H1 (cell line): ENCODE data around the gene TPT1. TPM values are rescaled to one million over a fixed set of nuclear protein-coding genes. Genes with fewer than 3 reads are reported as not detected.

Experiments
- CTCF ChIA-PET: fragments of 300-600 bp; sonication (Branson Sonifier 250); formaldehyde crosslinking; loops from one replicate; lab custom pipeline; 2021; ENCODE audit not compliant: partially characterized antibody; lab: Charles Lee
- POLR2A ChIA-PET: fragments of 300-600 bp; sonication (Branson Sonifier 250); formaldehyde crosslinking; loops from one replicate; lab custom pipeline; 2021; ENCODE audit warnings: inconsistent platforms; ENCODE audit not compliant: partially characterized antibody; lab: Charles Lee
- DNase-seq, 2 experiments: peaks; one replicate each; pipeline versions ENCODE4 v3.0.0 to v3.0.0-alpha.2; 2010 to 2022; ENCODE audit warnings: low spot score in 2 of 2, low read depth in 1 of 2, mixed read lengths in 1 of 2
- FAIRE-seq: peaks from 2 replicates; lab custom pipeline; 2011; peaks lifted over from hg19 to GRCh38; lab: Jason Lieb, UNC
- H2AFZ ChIP-seq: 2 replicates; pipeline ENCODE4 v1.8.1; 2012; ENCODE audit warnings: low read length, inconsistent platforms
- H2AK5ac ChIP-seq: 2 replicates; pipeline ENCODE4 v1.6.1; 2013; ENCODE audit warnings: low read depth, low read length
- H2BK120ac ChIP-seq: replicated peaks from 2 replicates; pipeline ENCODE3; 2013; ENCODE audit warnings: low read depth, low read length, inconsistent platforms
- H2BK12ac ChIP-seq: 2 replicates; pipeline ENCODE4 v1.6.1; 2013; ENCODE audit warnings: low read depth, low read length
- H2BK15ac ChIP-seq: 2 replicates; pipeline ENCODE4 v1.6.1; 2013; ENCODE audit warnings: low read length
- H2BK20ac ChIP-seq: 2 replicates; pipeline ENCODE4 v1.6.1; 2013; ENCODE audit warnings: low read length
- H2BK5ac ChIP-seq: 2 replicates; pipeline ENCODE4 v1.6.1; 2013; ENCODE audit warnings: low read depth, low read length
- H3K14ac ChIP-seq: 2 replicates; pipeline ENCODE4 v1.6.1; 2013; ENCODE audit warnings: inconsistent platforms; ENCODE audit not compliant: insufficient read length
- H3K18ac ChIP-seq: 2 replicates; pipeline ENCODE4 v1.6.1; 2013; ENCODE audit warnings: low read length; ENCODE audit errors: extremely low read depth
- H3K23ac ChIP-seq: 2 replicates; pipeline ENCODE4 v1.6.1; 2013; ENCODE audit warnings: inconsistent platforms; ENCODE audit not compliant: insufficient read length
- H3K23me2 ChIP-seq: 2 replicates; pipeline ENCODE4 v1.6.1; 2013; ENCODE audit warnings: low read depth, low read length
- H3K27ac ChIP-seq: 2 replicates; pipeline ENCODE4 v1.6.1; 2011; ENCODE audit warnings: low read depth, low read length, inconsistent platforms
- H3K27me3 ChIP-seq, 4 experiments: replicated peaks in 1 of 4; 1 replicate in 1 of 4; 2 replicates in 3 of 4; pipeline versions ENCODE4 v1.6.1 to v1.8.1; 2011 to 2013; ENCODE audit warnings: low read length in 3 of 4, mild to moderate bottlenecking in 3 of 4, inconsistent platforms in 2 of 4, mixed read lengths in 2 of 4, moderate library complexity in 1 of 4; ENCODE audit not compliant: control insufficient read depth in 3 of 4, insufficient read depth in 3 of 4; ENCODE audit errors: extremely low read depth in 1 of 4
- H3K36me3 ChIP-seq, 4 experiments: 2 replicates each; pipeline versions ENCODE4 v1.6.1 to v1.8.1; 2011 to 2013; ENCODE audit warnings: mild to moderate bottlenecking in 4 of 4, low read length in 3 of 4, moderate library complexity in 2 of 4, control low read depth in 1 of 4, inconsistent platforms in 1 of 4; ENCODE audit not compliant: insufficient read depth in 4 of 4, control insufficient read depth in 2 of 4
- H3K4ac ChIP-seq: replicated peaks from 2 replicates; pipeline ENCODE3; 2013; ENCODE audit warnings: low read length, low read depth, mixed read lengths, inconsistent platforms; ENCODE audit not compliant: insufficient read length
- H3K4me1 ChIP-seq, 4 experiments: replicated peaks in 1 of 4; 1 replicate in 1 of 4; 2 replicates in 3 of 4; pipeline versions ENCODE4 v1.6.1 to v1.8.1; 2011 to 2013; ENCODE audit warnings: low read length in 3 of 4, inconsistent platforms in 2 of 4, mixed read lengths in 1 of 4; ENCODE audit not compliant: insufficient read depth in 4 of 4, control insufficient read depth in 3 of 4
- H3K4me2 ChIP-seq, 2 experiments: 2 replicates each; pipeline versions ENCODE4 v1.6.1 to v1.8.1; 2011 to 2013; ENCODE audit warnings: low read depth in 2 of 2, low read length in 2 of 2, control low read depth in 1 of 2, inconsistent platforms in 1 of 2, mild to moderate bottlenecking in 1 of 2; ENCODE audit not compliant: insufficient read depth in 1 of 2
- H3K4me3 ChIP-seq, 4 experiments: fragments of 200-600, 300-600 bp in 1 of 4; sonication (generic), shearing (Covaris generic), sonication (Bioruptor Twin) in 1 of 4; 2 replicates each; pipeline versions ENCODE4 v1.5.1 to v1.8.1; 2011 to 2016; ENCODE audit warnings: low read length in 4 of 4, low read depth in 3 of 4, control low read depth in 2 of 4, inconsistent platforms in 2 of 4, mild to moderate bottlenecking in 2 of 4, mixed read lengths in 1 of 4, moderate library complexity in 1 of 4; ENCODE audit not compliant: insufficient read depth in 2 of 4; ENCODE audit errors: extremely low read depth in 1 of 4
- H3K56ac ChIP-seq: replicated peaks from 2 replicates; pipeline ENCODE3; 2013; ENCODE audit warnings: low read depth, mild to moderate bottlenecking, mixed read lengths, low read length, inconsistent platforms; ENCODE audit not compliant: insufficient read length
- H3K79me1 ChIP-seq: 2 replicates; pipeline ENCODE4 v1.6.1; 2013; ENCODE audit warnings: low read depth, low read length, control low read depth
- H3K79me2 ChIP-seq, 2 experiments: 2 replicates each; pipeline versions ENCODE4 v1.6.1 to v1.8.1; 2012 to 2013; ENCODE audit warnings: low read length in 2 of 2, mild to moderate bottlenecking in 2 of 2, inconsistent platforms in 1 of 2; ENCODE audit not compliant: insufficient read depth in 2 of 2, control insufficient read depth in 1 of 2
- H3K9ac ChIP-seq, 4 experiments: replicated peaks in 1 of 4; 1 replicate in 1 of 4; 2 replicates in 3 of 4; pipeline versions ENCODE4 v1.6.1 to v1.8.1; 2011 to 2013; ENCODE audit warnings: low read depth in 3 of 4, low read length in 3 of 4, control low read depth in 2 of 4, mild to moderate bottlenecking in 2 of 4, moderate library complexity in 2 of 4, inconsistent platforms in 1 of 4; ENCODE audit errors: extremely low read depth in 1 of 4
- H3K9me3 ChIP-seq, 2 experiments: 2 replicates each; pipeline versions ENCODE4 v1.6.1 to v1.8.1; 2012 to 2013; ENCODE audit warnings: mild to moderate bottlenecking in 2 of 2, moderate library complexity in 2 of 2, control low read depth in 1 of 2, inconsistent platforms in 1 of 2, low read depth in 1 of 2, low read length in 1 of 2, mixed read lengths in 1 of 2; ENCODE audit not compliant: insufficient read depth in 2 of 2
- H4K20me1 ChIP-seq, 2 experiments: replicated peaks in 1 of 2; 2 replicates each; pipeline versions ENCODE3 to v1.8.1; 2011 to 2013; ENCODE audit warnings: inconsistent platforms in 2 of 2, low read length in 2 of 2, mild to moderate bottlenecking in 1 of 2; ENCODE audit not compliant: insufficient read depth in 2 of 2, control insufficient read depth in 1 of 2
- H4K5ac ChIP-seq: 2 replicates; pipeline ENCODE4 v1.6.1; 2013; ENCODE audit warnings: low read length, low read depth, mixed read lengths, inconsistent platforms; ENCODE audit not compliant: insufficient read length
- H4K8ac ChIP-seq: 2 replicates; pipeline ENCODE4 v1.8.0; 2013; ENCODE audit warnings: mild to moderate bottlenecking, moderate library complexity, low read length, inconsistent platforms; ENCODE audit not compliant: insufficient read depth; ENCODE audit errors: extremely low read depth
- H4K91ac ChIP-seq: replicated peaks from 2 replicates; pipeline ENCODE3; 2013; ENCODE audit warnings: low read length, mixed read lengths, inconsistent platforms; ENCODE audit not compliant: insufficient read length
- BCL11A ChIP-seq, 2 experiments: IDR thresholded peaks; one replicate each; pipeline ENCODE4 v1.6.1; 2011; ENCODE audit warnings: low read depth in 2 of 2, low read length in 2 of 2, mild to moderate bottlenecking in 2 of 2
- CBX5 ChIP-seq: fragments of 300-800, 300-1000 bp; sonication (generic); IDR thresholded peaks from 2 replicates; pipeline ENCODE4 v1.7.1; 2016; ENCODE audit warnings: antibody characterized with exemption, low read length, low read depth
- CTBP2 ChIP-seq: IDR thresholded peaks from 2 replicates; pipeline ENCODE4 v1.7.0; 2011; ENCODE audit warnings: borderline replicate concordance, mild to moderate bottlenecking, moderate library complexity, mixed read lengths, low read length; ENCODE audit not compliant: insufficient read depth, insufficient read length
- HDAC2 ChIP-seq, 2 experiments: fragments of 300-600 bp in 1 of 2; sonication (generic) in 1 of 2; IDR thresholded peaks; 2 replicates each; pipeline ENCODE4 v1.6.1; 2011 to 2012; ENCODE audit warnings: low read depth in 2 of 2, low read length in 2 of 2, mild to moderate bottlenecking in 2 of 2, moderate library complexity in 2 of 2, borderline replicate concordance in 1 of 2, inconsistent platforms in 1 of 2
- HDAC6 ChIP-seq: IDR thresholded peaks from one replicate; pipeline ENCODE4 v1.7.1; 2012; ENCODE audit warnings: low read depth, mild to moderate bottlenecking, inconsistent platforms, low read length, moderate library complexity
- JUN ChIP-seq: IDR thresholded peaks from 2 replicates; pipeline ENCODE4 v1.6.1; 2011; ENCODE audit warnings: low read depth, mild to moderate bottlenecking, improper control_type of control experiment, low read length
- KDM5A ChIP-seq: fragments of 200-600 bp; IDR thresholded peaks from 2 replicates; pipeline ENCODE4 v1.7.1; 2012; ENCODE audit warnings: mild to moderate bottlenecking, low read length, inconsistent platforms, mixed read lengths
- PHF8 ChIP-seq: fragments of 200-600 bp; sonication (generic); conservative IDR thresholded peaks from 2 replicates; pipeline ENCODE4 v1.7.1; 2012; ENCODE audit warnings: low read depth, mild to moderate bottlenecking, inconsistent platforms, low read length, moderate library complexity
- RFX5 ChIP-seq: IDR thresholded peaks from 2 replicates; pipeline ENCODE4 v1.6.1; 2011; ENCODE audit warnings: low read depth, low read length, improper control_type of control experiment, borderline replicate concordance
- YY1 ChIP-seq: IDR thresholded peaks from 2 replicates; pipeline ENCODE4 v1.6.1; 2011; ENCODE audit warnings: low read depth, mild to moderate bottlenecking, low read length
- WGBS, 2 experiments: shearing (Covaris generic) in 1 of 2; methylation state at CpG; one replicate each; pipeline versions ENCODE4 v1.1.6 to v1.1.7; 2013 to 2015; ENCODE audit warnings: low lambda C conversion rate in 2 of 2, mixed read lengths in 2 of 2, inconsistent platforms in 1 of 2, low coverage in 1 of 2, missing lambda C conversion rate in 1 of 2; ENCODE audit not compliant: insufficient replicate concordance in 2 of 2, insufficient coverage in 1 of 2, insufficient read length in 1 of 2; ENCODE audit errors: extremely low coverage in 1 of 2, missing lambda C conversion rate in 1 of 2; 5-methylcytosine and 5-hydroxymethylcytosine counted together
- polyA plus RNA-seq, 7 experiments: library from polyadenylated mRNA; depleted of rRNA in 3 of 7; stranded (reverse) in 5 of 7; unstranded in 2 of 7; fragments of >200 nt in 5 of 7; fragments of 200-250 nt in 2 of 7; gene quantifications; 1 replicate in 5 of 7; 2 replicates in 1 of 7; 4 replicates in 1 of 7; pipeline versions ENCODE4 v1.2.1 to v1.2.3, GENCODE V29; 2011 to 2013; ENCODE audit warnings: missing spikeins in 2 of 7, mixed read lengths in 2 of 7
- total RNA-seq: library from RNA; stranded (reverse); fragmentation: NEBNext Ultra II Directional; extraction: Animal tissue kit (Norgen Biotek cat#: 25700); gene quantifications from 2 replicates; pipeline ENCODE4 v1.2.1, GENCODE V29; 2021
- TF ChIP-seq, protein P1 (sequence below), 3 experiments: IDR thresholded peaks; 1 replicate in 2 of 3; 2 replicates in 1 of 3; pipeline versions ENCODE4 v1.5.1 to v1.6.1; 2011; ENCODE audit warnings: low read length in 3 of 3, mild to moderate bottlenecking in 3 of 3, inconsistent platforms in 2 of 3, low read depth in 1 of 3, moderate library complexity in 1 of 3; ENCODE audit not compliant: insufficient read depth in 1 of 3; ENCODE audit errors: control extremely low read depth in 1 of 3

Gene TPT1
- total and polyA plus RNA-seq, 2 of the 8 experiments (the other 6 are each of a cell fraction or from before 2014, with no cell fraction given) = 2,245 to 2,279 TPM

GRCh38 chr13:45388664-45389063 lies 47.7 kb upstream of the TPT1 start:
- Histone ChIP-seq H4K8ac (no peak overlapping the region), H3K27me3 (no peaks in the 10 kb centered on the region; a peak in 1 of 7 replicates), H2BK5ac (no peak overlapping the region), H3K9me3 (no peaks in the 10 kb centered on the region), H2AFZ (no peak overlapping the region), H2BK15ac (no peak overlapping the region), H3K9ac (no peak overlapping the region), H3K4me2 (no peak overlapping the region), H3K4me3 (no peak overlapping the region), H3K56ac (no peak overlapping the region), H2BK12ac (no peak overlapping the region), H4K20me1 (no peaks in the 10 kb centered on the region), H2BK120ac (no peak overlapping the region), H2AK5ac (no peak overlapping the region), H2BK20ac (no peak overlapping the region), H3K23ac (no peak overlapping the region), H3K4me1 (no peaks in the 10 kb centered on the region), H3K79me1 (no peaks in the 10 kb centered on the region), H3K4ac (no peak overlapping the region), H3K36me3 (peaks cover 0 to 5% (median 2%) of the 10 kb centered on the region in 4 experiments; a peak in 2 of 8 replicates), H3K27ac (no peak overlapping the region), H3K79me2 (no peaks in the 10 kb centered on the region), H3K14ac (no peak overlapping the region), H4K91ac (no peak overlapping the region), H4K5ac (no peak overlapping the region), H3K18ac (no peak overlapping the region), H3K23me2 (no peaks in the 10 kb centered on the region)
- no peak for DNase-seq
- 97% methylated on average over 4 of the region's 4 CpGs; no CpG with 5 or more reads in 1 of the 2 experiments for WGBS, 2 experiments
- ChIA-PET POLR2A (interaction anchor here (0.9 kb wide), 1 partner anchor 21 kb away, joined by 3 read pairs; no protein-coding TSS in a partner anchor), CTCF (interaction anchor here (0.7 to 2.6 kb wide), 6 partner anchors 10 to 28 kb away, joined by 3 to 21 read pairs (median 5); no protein-coding TSS in a partner anchor)
- FAIRE-seq = no peak
- TF ChIP-seq RFX5 (no peak), HDAC6 (no peak), CBX5 (no peak), KDM5A (no peak), JUN (no peak), BCL11A (IDR thresholded peaks at IDR 0.05; ENCODE audit: low read depth in 2 of 2, low read length in 2 of 2) (no peak), PHF8 (no peak), YY1 (no peak), HDAC2 (IDR thresholded peaks at IDR 0.05; ENCODE audit: borderline replicate concordance in 1 of 2, low read depth in 2 of 2, low read length in 2 of 2) (no peak), CTBP2 (no peak)
- TF ChIP-seq, protein P1, sequence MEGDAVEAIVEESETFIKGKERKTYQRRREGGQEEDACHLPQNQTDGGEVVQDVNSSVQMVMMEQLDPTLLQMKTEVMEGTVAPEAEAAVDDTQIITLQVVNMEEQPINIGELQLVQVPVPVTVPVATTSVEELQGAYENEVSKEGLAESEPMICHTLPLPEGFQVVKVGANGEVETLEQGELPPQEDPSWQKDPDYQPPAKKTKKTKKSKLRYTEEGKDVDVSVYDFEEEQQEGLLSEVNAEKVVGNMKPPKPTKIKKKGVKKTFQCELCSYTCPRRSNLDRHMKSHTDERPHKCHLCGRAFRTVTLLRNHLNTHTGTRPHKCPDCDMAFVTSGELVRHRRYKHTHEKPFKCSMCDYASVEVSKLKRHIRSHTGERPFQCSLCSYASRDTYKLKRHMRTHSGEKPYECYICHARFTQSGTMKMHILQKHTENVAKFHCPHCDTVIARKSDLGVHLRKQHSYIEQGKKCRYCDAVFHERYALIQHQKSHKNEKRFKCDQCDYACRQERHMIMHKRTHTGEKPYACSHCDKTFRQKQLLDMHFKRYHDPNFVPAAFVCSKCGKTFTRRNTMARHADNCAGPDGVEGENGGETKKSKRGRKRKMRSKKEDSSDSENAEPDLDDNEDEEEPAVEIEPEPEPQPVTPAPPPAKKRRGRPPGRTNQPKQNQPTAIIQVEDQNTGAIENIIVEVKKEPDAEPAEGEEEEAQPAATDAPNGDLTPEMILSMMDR (IDR thresholded peaks at IDR 0.05; ENCODE audit: control extremely low read depth in 1 of 3, insufficient read depth in 1 of 3, low read depth in 1 of 3, low read length in 3 of 3) = no peak
